Mesothelial cell of epicardium (in vitro differentiated cells): ENCODE measurements around the gene NXN. TPM values are rescaled to one million over a fixed set of nuclear protein-coding genes. Genes with fewer than 3 reads are reported as not detected.

Experiments
- DNase-seq, 2 experiments: peaks; one replicate each; pipeline ENCODE4 v3.0.0; 2021; ENCODE audit warnings: low spot score in 2 of 2; ENCODE audit not compliant: unreplicated experiment in 2 of 2
- H3K27ac Mint-ChIP-seq: 2 replicates; pipeline ENCODE4 v1.8.0; 2021; ENCODE audit warnings: mixed read lengths
- H3K27me3 Mint-ChIP-seq: 2 replicates; pipeline ENCODE4 v1.8.0; 2021; ENCODE audit warnings: low read depth, mixed read lengths
- H3K36me3 Mint-ChIP-seq: 2 replicates; pipeline ENCODE4 v1.8.0; 2021; ENCODE audit warnings: mixed read lengths
- H3K4me1 Mint-ChIP-seq: 2 replicates; pipeline ENCODE4 v1.8.0; 2021; ENCODE audit warnings: mixed read lengths
- H3K4me3 Mint-ChIP-seq: 2 replicates; pipeline ENCODE4 v1.8.0; 2021; ENCODE audit warnings: mild to moderate bottlenecking, moderate library complexity, mixed read lengths
- H3K9me3 Mint-ChIP-seq: 2 replicates; pipeline ENCODE4 v1.8.0; 2021; ENCODE audit warnings: mixed read lengths
- CTCF ChIP-seq: fragments of 200-600 bp; sonication (generic); IDR thresholded peaks from one replicate; pipeline ENCODE4 v1.5.0; 2021; ENCODE audit warnings: antibody characterized with exemption; ENCODE audit not compliant: unreplicated experiment
- total RNA-seq: library from RNA; stranded (reverse); gene quantifications from 3 replicates; pipeline ENCODE4 v1.2.1, GENCODE V29; 2021

The NXN gene
- total RNA-seq, 1 donor from 2014 or later: 107 TPM

- Mint-ChIP-seq H3K36me3 (peaks cover 14% of the 10 kb centered on the region), H3K4me3 (no peak overlapping the region), H3K27ac (peak overlapping the region; percentile 30), H3K27me3 (no peaks in the 10 kb centered on the region), H3K9me3 (no peaks in the 10 kb centered on the region), H3K4me1 (peaks cover 34% of the 10 kb centered on the region)
- no peak for TF ChIP-seq CTCF
- no peak for DNase-seq
Measured at GRCh38 chr17:866568-867103, 112.9 kb downstream of the NXN start.

- Mint-ChIP-seq H3K36me3 (peaks cover 14% of the 10 kb centered on the region), H3K27me3 (no peaks in the 10 kb centered on the region), H3K9me3 (no peaks in the 10 kb centered on the region), H3K27ac (peak overlapping the region; percentile 69), H3K4me3 (no peak overlapping the region), H3K4me1 (peaks cover 38% of the 10 kb centered on the region)
- no peak for DNase-seq
- no peak for TF ChIP-seq CTCF
Measured at GRCh38 chr17:864315-864714, 115.3 kb downstream of the NXN start.

GRCh38 chr17:863880-864279 lies 115.7 kb downstream of the NXN start:
- Mint-ChIP-seq H3K27me3 (no peaks in the 10 kb centered on the region), H3K9me3 (no peaks in the 10 kb centered on the region), H3K27ac (peak overlapping the region; percentile 69), H3K4me1 (peaks cover 38% of the 10 kb centered on the region), H3K4me3 (no peak overlapping the region), H3K36me3 (peaks cover 14% of the 10 kb centered on the region)
- DNase-seq: no peak
- no peak for TF ChIP-seq CTCF

- no peak for DNase-seq
- Mint-ChIP-seq H3K4me1 (peaks cover 36% of the 10 kb centered on the region), H3K27me3 (no peaks in the 10 kb centered on the region), H3K9me3 (no peaks in the 10 kb centered on the region), H3K36me3 (peaks cover 8% of the 10 kb centered on the region), H3K4me3 (no peak overlapping the region), H3K27ac (no peak overlapping the region)
- no peak for TF ChIP-seq CTCF
Measured at GRCh38 chr17:862582-862981, 117.0 kb downstream of the NXN start.

- H3K36me3 Mint-ChIP-seq: peaks cover 6% of the 10 kb centered on the region
- H3K27me3 Mint-ChIP-seq: no peaks in the 10 kb centered on the region
- TF ChIP-seq CTCF: no peak
- no peaks in the 10 kb centered on the region for H3K9me3 Mint-ChIP-seq
- DNase-seq: no peak
- H3K4me1 Mint-ChIP-seq: peaks cover 34% of the 10 kb centered on the region
- H3K27ac Mint-ChIP-seq: peak overlapping the region; percentile 95
- no peak overlapping the region for H3K4me3 Mint-ChIP-seq
Measured at GRCh38 chr17:861364-861763, 118.2 kb downstream of the NXN start.

- Mint-ChIP-seq H3K9me3 (no peaks in the 10 kb centered on the region), H3K27me3 (no peaks in the 10 kb centered on the region), H3K4me1 (peaks cover 34% of the 10 kb centered on the region), H3K4me3 (no peak overlapping the region), H3K36me3 (peaks cover under 1% of the 10 kb centered on the region), H3K27ac (peak overlapping the region; percentile 95)
- no peak for DNase-seq
- TF ChIP-seq CTCF: no peak
Measured at GRCh38 chr17:860805-861204, 118.8 kb downstream of the NXN start.
